SK-N-SH (cell line): ENCODE results near the gene EIF3F. TPM values are rescaled to one million over a fixed set of nuclear protein-coding genes. Genes with fewer than 3 reads are reported as not detected.

Experiments used
- CTCF ChIA-PET: fragments of 300-600, 350-600 bp; formaldehyde crosslinking; extraction: SDS; loops from one replicate; lab custom pipeline; 2021; lab: Yijun Ruan, JAX
- POLR2A ChIA-PET: fragments of 350-600 bp; sonication (Branson Sonifier 250); formaldehyde crosslinking; extraction: SDS; loops from one replicate; lab custom pipeline; 2020; ENCODE audit warnings: antibody characterized with exemption, inconsistent platforms; lab: Yijun Ruan, JAX
- DNase-seq: peaks from one replicate; pipeline ENCODE4 v3.0.0; 2012
- H2AFZ ChIP-seq: fragments of 200-600 bp; sonication (generic); 2 replicates; pipeline ENCODE4 v1.8.1; 2016; ENCODE audit warnings: antibody characterized with exemption, mild to moderate bottlenecking, low read depth
- H3F3A ChIP-seq: fragments of 200-600 bp; sonication (generic); replicated peaks from 2 replicates; pipeline ENCODE3; 2016; ENCODE audit warnings: antibody characterized with exemption, mild to moderate bottlenecking; ENCODE audit not compliant: insufficient read depth
- H3K27ac ChIP-seq, 2 experiments: fragments of 200-500 bp in 1 of 2; fragments of 200-600 bp in 1 of 2; sonication (Bioruptor generic) in 1 of 2; sonication (generic), shearing (Covaris generic) in 1 of 2; 2 replicates each; pipeline versions ENCODE4 v1.5.1 to v1.6.1; 2014 to 2016; ENCODE audit warnings: low read depth in 2 of 2, inconsistent platforms in 1 of 2, low read length in 1 of 2, mild to moderate bottlenecking in 1 of 2, mixed read lengths in 1 of 2
- H3K27me3 ChIP-seq: fragments of 200-600 bp; sonication (generic), shearing (Covaris generic); 2 replicates; pipeline ENCODE4 v1.6.1; 2016; ENCODE audit warnings: mixed run types; ENCODE audit not compliant: insufficient read depth
- H3K36me3 ChIP-seq, 2 experiments: fragments of 200-500 bp in 1 of 2; fragments of 200-600 bp in 1 of 2; sonication (Bioruptor generic) in 1 of 2; sonication (generic) in 1 of 2; replicated peaks in 1 of 2; 2 replicates each; pipeline versions ENCODE3 to v1.5.1; 2014 to 2016; ENCODE audit warnings: low read length in 1 of 2, mild to moderate bottlenecking in 1 of 2; ENCODE audit not compliant: insufficient read depth in 2 of 2, control insufficient read depth in 1 of 2
- H3K4me1 ChIP-seq, 2 experiments: fragments of 200-500 bp in 1 of 2; fragments of 200-600 bp in 1 of 2; sonication (Bioruptor generic) in 1 of 2; sonication (generic), shearing (Covaris generic) in 1 of 2; 2 replicates each; pipeline versions ENCODE4 v1.5.1 to v1.6.1; 2014 to 2016; ENCODE audit warnings: low read depth in 1 of 2, low read length in 1 of 2, mixed run types in 1 of 2; ENCODE audit not compliant: insufficient read depth in 2 of 2, control insufficient read depth in 1 of 2
- H3K4me2 ChIP-seq: fragments of 200-600 bp; sonication (generic), shearing (Covaris generic); 2 replicates; pipeline ENCODE4 v1.6.1; 2017; ENCODE audit warnings: mixed run types
- H3K4me3 ChIP-seq, 2 experiments: fragments of 200-500 bp in 1 of 2; fragments of 200-600 bp in 1 of 2; sonication (Bioruptor generic) in 1 of 2; sonication (generic), shearing (Covaris generic) in 1 of 2; 2 replicates each; pipeline versions ENCODE4 v1.5.1 to v1.8.1; 2014 to 2016; ENCODE audit warnings: low read depth in 2 of 2, inconsistent platforms in 1 of 2, low read length in 1 of 2, mild to moderate bottlenecking in 1 of 2, mixed read lengths in 1 of 2, moderate library complexity in 1 of 2
- H3K79me2 ChIP-seq: fragments of 200-600 bp; sonication (generic); 2 replicates; pipeline ENCODE4 v1.8.1; 2017; ENCODE audit warnings: mild to moderate bottlenecking; ENCODE audit not compliant: insufficient read depth
- H3K9ac ChIP-seq: fragments of 200-600 bp; sonication (generic); 2 replicates; pipeline ENCODE4 v1.6.1; 2017; ENCODE audit warnings: mixed run types
- H3K9me2 ChIP-seq: fragments of 200-600 bp; sonication (generic); 2 replicates; pipeline ENCODE4 v1.6.1; 2017; ENCODE audit warnings: mixed run types
- H3K9me3 ChIP-seq: fragments of 200-600 bp; sonication (generic); 2 replicates; pipeline ENCODE4 v1.6.1; 2017; ENCODE audit warnings: mixed run types, mild to moderate bottlenecking, moderate library complexity
- H4K20me1 ChIP-seq: fragments of 200-600 bp; sonication (generic); 2 replicates; pipeline ENCODE4 v1.6.1; 2017; ENCODE audit warnings: mild to moderate bottlenecking, mixed run types; ENCODE audit not compliant: insufficient read depth
- CHD2 ChIP-seq: fragments of 150-350 bp; IDR thresholded peaks from 2 replicates; pipeline ENCODE4 v1.6.1; 2018; ENCODE audit warnings: low read length; ENCODE audit not compliant: partially characterized antibody
- ELF1 ChIP-seq: IDR thresholded peaks from 2 replicates; pipeline ENCODE4 v1.4.0; 2012
- EZH2phosphoT487 ChIP-seq: fragments of 200-600 bp; sonication (generic); IDR thresholded peaks from 2 replicates; pipeline ENCODE4 v1.6.1; 2017; ENCODE audit warnings: low read depth, mixed run types, mild to moderate bottlenecking, antibody characterized with exemption, moderate library complexity, borderline replicate concordance
- FOSL2 ChIP-seq: IDR thresholded peaks from 2 replicates; pipeline ENCODE4 v1.4.0; 2012; ENCODE audit warnings: low read depth, mild to moderate bottlenecking, moderate library complexity, borderline replicate concordance
- FOXM1 ChIP-seq: IDR thresholded peaks from 2 replicates; pipeline ENCODE4 v1.4.0; 2012; ENCODE audit warnings: low read depth, mild to moderate bottlenecking
- GABPA ChIP-seq: IDR thresholded peaks from 2 replicates; pipeline ENCODE4 v1.4.0; 2012; ENCODE audit warnings: low read depth, mild to moderate bottlenecking
- GATA2 ChIP-seq: sonication (generic); formaldehyde crosslinking; IDR thresholded peaks from 2 replicates; pipeline ENCODE4 v1.5.0; 2020; ENCODE audit warnings: mild to moderate bottlenecking, missing genetic modification reagents
- MXI1 ChIP-seq: IDR thresholded peaks from 2 replicates; pipeline ENCODE4 v1.6.1; 2012; ENCODE audit warnings: mild to moderate bottlenecking, low read depth, low read length, improper control_type of control experiment
- NFIC ChIP-seq: IDR thresholded peaks from 2 replicates; pipeline ENCODE4 v1.4.0; 2012; ENCODE audit warnings: borderline replicate concordance
- POLR2AphosphoS5 ChIP-seq: IDR thresholded peaks from 2 replicates; pipeline ENCODE4 v1.6.1; 2012; ENCODE audit warnings: low read depth, low read length
- RCOR1 ChIP-seq: fragments of 150-350 bp; IDR thresholded peaks from 2 replicates; pipeline ENCODE4 v1.6.1; 2017; ENCODE audit warnings: antibody characterized with exemption, low read length
- RFX5 ChIP-seq: IDR thresholded peaks from 2 replicates; pipeline ENCODE4 v1.6.1; 2012; ENCODE audit warnings: mild to moderate bottlenecking, improper control_type of control experiment, low read length
- RXRA ChIP-seq: IDR thresholded peaks from 2 replicates; pipeline ENCODE4 v1.4.0; 2012; ENCODE audit warnings: low read depth, mild to moderate bottlenecking, borderline replicate concordance
- SIN3A ChIP-seq: IDR thresholded peaks from 2 replicates; pipeline ENCODE4 v1.6.1; 2012; ENCODE audit warnings: low read depth, mild to moderate bottlenecking, low read length, moderate library complexity, borderline replicate concordance
- WGBS: methylation state at CpG from one replicate; pipeline ENCODE4 v1.1.6; 2017; ENCODE audit warnings: low lambda C conversion rate; 5-methylcytosine and 5-hydroxymethylcytosine counted together
- polyA plus RNA-seq, 3 experiments: library from polyadenylated mRNA; depleted of rRNA; stranded (reverse); fragments of >200 nt; gene quantifications; 2 replicates each; pipeline ENCODE4 v1.2.3, GENCODE V29; 2012
- TF ChIP-seq, protein P1 (sequence below): IDR thresholded peaks from 2 replicates; pipeline ENCODE4; 2012
- TF ChIP-seq, protein P2 (sequence below): IDR thresholded peaks from 2 replicates; pipeline ENCODE4 v1.4.0; 2012; ENCODE audit warnings: low read depth

Gene EIF3F
- polyA plus RNA-seq, 1 of the 3 experiments (the other 2 are of a cell fraction) = 341 TPM

DNA sequence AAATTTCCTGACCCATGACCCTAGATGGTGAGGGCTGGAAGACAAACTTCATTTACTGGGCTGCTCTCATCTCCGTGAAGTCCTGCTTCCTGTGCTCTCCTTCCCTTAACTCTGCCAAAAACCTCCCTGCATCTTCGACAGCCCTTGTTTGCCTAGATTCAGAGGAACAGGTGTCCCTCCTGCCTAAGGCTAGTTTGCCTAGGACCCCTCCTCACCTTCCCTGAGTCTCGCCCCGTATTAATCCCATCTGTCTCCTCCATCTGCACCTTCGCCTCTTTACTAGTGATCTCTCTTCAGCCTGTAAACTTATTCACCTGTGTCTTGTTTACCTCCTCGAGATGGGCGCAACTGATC lies 33.1 kb downstream of the EIF3F start:
- Histone ChIP-seq H3K4me2 (peak overlapping the region; percentile 90), H4K20me1 (no peaks in the 10 kb centered on the region), H3K4me3 (peak overlapping the region; percentile 62 to 72), H3K27ac (no peak overlapping the region), H2AFZ (no peak overlapping the region), H3K4me1 (peaks cover 10 to 16% of the 10 kb centered on the region in 2 experiments; a peak in 3 of 4 replicates), H3K36me3 (no peaks in the 10 kb centered on the region), H3F3A (peaks cover 9% of the 10 kb centered on the region), H3K79me2 (no peaks in the 10 kb centered on the region), H3K9me2 (no peaks in the 10 kb centered on the region), H3K9me3 (no peaks in the 10 kb centered on the region), H3K27me3 (no peaks in the 10 kb centered on the region), H3K9ac (0 out of 2 replicates have a peak overlapping the region, but pooled peaks have one; percentile 61)
- WGBS = 81% methylated on average over 7 of the region's 7 CpGs
- DNase-seq = no peak
- CTCF ChIA-PET = interaction anchor here (1.2 to 7.1 kb wide), 7 partner anchors 13 to 78 kb away, joined by 10 to 90 read pairs (median 33); no protein-coding TSS in a partner anchor
- POLR2A ChIA-PET = interaction anchor here (1.1 to 1.6 kb wide), 2 partner anchors 47 to 65 kb away, joined by 4 to 6 read pairs; no protein-coding TSS in a partner anchor
- TF ChIP-seq RCOR1 = no peak
- TF ChIP-seq MXI1 = no peak
- TF ChIP-seq RFX5 = no peak
- TF ChIP-seq CHD2 = no peak
- TF ChIP-seq RXRA = no peak
- no peak for TF ChIP-seq EZH2phosphoT487
- TF ChIP-seq ELF1 = no peak
- TF ChIP-seq NFIC = no peak
- TF ChIP-seq, protein P1, sequence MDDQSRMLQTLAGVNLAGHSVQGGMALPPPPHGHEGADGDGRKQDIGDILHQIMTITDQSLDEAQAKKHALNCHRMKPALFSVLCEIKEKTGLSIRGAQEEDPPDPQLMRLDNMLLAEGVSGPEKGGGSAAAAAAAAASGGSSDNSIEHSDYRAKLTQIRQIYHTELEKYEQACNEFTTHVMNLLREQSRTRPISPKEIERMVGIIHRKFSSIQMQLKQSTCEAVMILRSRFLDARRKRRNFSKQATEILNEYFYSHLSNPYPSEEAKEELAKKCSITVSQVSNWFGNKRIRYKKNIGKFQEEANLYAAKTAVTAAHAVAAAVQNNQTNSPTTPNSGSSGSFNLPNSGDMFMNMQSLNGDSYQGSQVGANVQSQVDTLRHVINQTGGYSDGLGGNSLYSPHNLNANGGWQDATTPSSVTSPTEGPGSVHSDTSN = no peak
- no peak for TF ChIP-seq SIN3A
- TF ChIP-seq POLR2AphosphoS5 = no peak

DNA sequence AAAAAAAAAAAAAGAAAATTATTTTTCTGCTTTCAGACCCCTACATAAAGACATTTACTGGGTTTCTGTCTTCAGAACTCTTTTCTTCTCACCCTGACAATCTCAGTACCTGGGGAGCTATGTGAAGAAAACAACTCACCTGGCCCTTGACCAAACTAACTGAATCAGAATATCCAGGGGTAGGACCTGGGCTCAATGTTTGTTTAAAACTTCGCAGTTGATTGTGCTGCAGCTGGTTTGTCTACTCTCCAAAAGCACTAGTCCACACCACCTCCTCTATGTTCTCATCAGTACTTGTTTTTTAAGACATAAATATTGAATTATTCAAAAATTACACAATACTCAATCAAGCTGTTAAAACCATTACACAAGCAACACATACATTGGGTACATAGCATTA lies 34.8 kb downstream of the EIF3F start:
- Histone ChIP-seq H3K4me2 (no peak overlapping the region), H3F3A (peaks cover 10% of the 10 kb centered on the region), H3K9me3 (no peaks in the 10 kb centered on the region), H3K4me3 (no peak overlapping the region), H3K9ac (no peak overlapping the region), H2AFZ (no peak overlapping the region), H3K27me3 (no peaks in the 10 kb centered on the region), H3K79me2 (no peaks in the 10 kb centered on the region), H4K20me1 (no peaks in the 10 kb centered on the region), H3K36me3 (no peaks in the 10 kb centered on the region), H3K9me2 (no peaks in the 10 kb centered on the region), H3K27ac (no peak overlapping the region), H3K4me1 (peaks cover 10 to 12% of the 10 kb centered on the region in 2 experiments; a peak in 2 of 4 replicates)
- DNase-seq = no peak
- TF ChIP-seq GABPA (no peak), FOXM1 (no peak), GATA2 (no peak), POLR2AphosphoS5 (no peak), FOSL2 (no peak)
- TF ChIP-seq, protein P2, sequence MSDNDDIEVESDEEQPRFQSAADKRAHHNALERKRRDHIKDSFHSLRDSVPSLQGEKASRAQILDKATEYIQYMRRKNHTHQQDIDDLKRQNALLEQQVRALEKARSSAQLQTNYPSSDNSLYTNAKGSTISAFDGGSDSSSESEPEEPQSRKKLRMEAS = no peak
- CTCF ChIA-PET = interaction anchor here (1.1 to 4.5 kb wide), 9 partner anchors 12 to 78 kb away, joined by 3 to 57 read pairs (median 6); no protein-coding TSS in a partner anchor
- POLR2A ChIA-PET = no interaction called here
- WGBS = 94% methylated on average over 1 of the region's 1 CpG
